ENCODE results near the gene ESR2.

ESR2 gene

DNA sequence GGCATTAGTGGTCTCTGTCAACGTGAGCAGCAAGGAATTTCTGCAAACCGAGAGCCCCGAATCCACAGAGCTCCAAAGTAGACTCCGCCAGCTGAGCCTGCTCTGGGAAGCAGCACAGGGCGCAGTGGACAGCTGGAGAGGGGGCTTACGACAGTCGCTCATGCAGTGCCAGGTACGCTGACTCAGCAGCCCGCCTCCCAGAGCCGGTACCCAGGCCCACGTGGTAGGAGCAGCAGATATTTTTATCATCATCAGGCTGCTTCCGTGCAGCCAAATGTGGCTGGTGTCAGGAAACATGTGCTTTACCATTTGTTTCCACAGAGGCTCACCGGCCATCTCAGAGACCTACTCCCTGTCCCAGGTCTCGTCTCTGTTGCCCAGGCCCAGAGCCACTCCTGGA is 73.7 kb downstream of the ESR2 start:
- Histone ChIP-seq H3K4me1 (no peaks in the 10 kb centered on the region), H3K27me3 (no peaks in the 10 kb centered on the region), H3K9me3 (no peaks in the 10 kb centered on the region), H3K4me3 (no peak overlapping the region), H3K27ac (no peak overlapping the region), H3K36me3 (peaks cover 73 to 100% (median 97%) of the 10 kb centered on the region in 3 donors)
- intact Hi-C loops (cut with DNase I; ENCODE audit: low total_unique reads): no loop called here
- DNase-seq: no peak
- TF ChIP-seq, protein P1, sequence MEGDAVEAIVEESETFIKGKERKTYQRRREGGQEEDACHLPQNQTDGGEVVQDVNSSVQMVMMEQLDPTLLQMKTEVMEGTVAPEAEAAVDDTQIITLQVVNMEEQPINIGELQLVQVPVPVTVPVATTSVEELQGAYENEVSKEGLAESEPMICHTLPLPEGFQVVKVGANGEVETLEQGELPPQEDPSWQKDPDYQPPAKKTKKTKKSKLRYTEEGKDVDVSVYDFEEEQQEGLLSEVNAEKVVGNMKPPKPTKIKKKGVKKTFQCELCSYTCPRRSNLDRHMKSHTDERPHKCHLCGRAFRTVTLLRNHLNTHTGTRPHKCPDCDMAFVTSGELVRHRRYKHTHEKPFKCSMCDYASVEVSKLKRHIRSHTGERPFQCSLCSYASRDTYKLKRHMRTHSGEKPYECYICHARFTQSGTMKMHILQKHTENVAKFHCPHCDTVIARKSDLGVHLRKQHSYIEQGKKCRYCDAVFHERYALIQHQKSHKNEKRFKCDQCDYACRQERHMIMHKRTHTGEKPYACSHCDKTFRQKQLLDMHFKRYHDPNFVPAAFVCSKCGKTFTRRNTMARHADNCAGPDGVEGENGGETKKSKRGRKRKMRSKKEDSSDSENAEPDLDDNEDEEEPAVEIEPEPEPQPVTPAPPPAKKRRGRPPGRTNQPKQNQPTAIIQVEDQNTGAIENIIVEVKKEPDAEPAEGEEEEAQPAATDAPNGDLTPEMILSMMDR (IDR thresholded peaks at IDR 0.05): no peak

DNA sequence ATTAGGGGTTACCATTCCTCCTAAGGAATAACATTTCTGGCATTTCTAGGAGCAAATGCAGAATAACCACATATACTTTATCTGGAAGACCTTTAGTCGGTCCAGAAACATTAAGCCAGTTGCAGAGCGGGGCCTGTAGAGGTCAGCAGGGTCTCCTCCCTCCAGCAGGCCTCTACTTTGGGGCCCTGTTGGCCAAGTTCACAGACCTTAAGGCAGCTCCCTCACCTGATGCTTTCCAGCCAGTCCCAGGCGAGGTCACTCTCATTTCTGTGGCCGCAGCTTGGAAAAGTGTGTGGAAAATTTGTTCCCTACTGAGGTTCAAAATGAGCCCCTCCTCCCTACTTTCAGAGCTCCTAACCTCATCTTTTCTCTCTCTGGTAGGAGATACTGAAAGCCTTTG is 74.1 kb downstream of the ESR2 start:
- H3K36me3 ChIP-seq: peaks cover 75 to 100% (median 97%) of the 10 kb centered on the region in 3 donors
- H3K9me3 ChIP-seq: no peaks in the 10 kb centered on the region
- no peaks in the 10 kb centered on the region for H3K4me1 ChIP-seq
- H3K27ac ChIP-seq: no peak overlapping the region
- no peak overlapping the region for H3K4me3 ChIP-seq
- TF ChIP-seq, protein P1 (IDR thresholded peaks at IDR 0.05): no peak
- DNase-seq: no peak
- H3K27me3 ChIP-seq: no peaks in the 10 kb centered on the region
- intact Hi-C loops (cut with DNase I; ENCODE audit: low total_unique reads): no loop called here

DNA sequence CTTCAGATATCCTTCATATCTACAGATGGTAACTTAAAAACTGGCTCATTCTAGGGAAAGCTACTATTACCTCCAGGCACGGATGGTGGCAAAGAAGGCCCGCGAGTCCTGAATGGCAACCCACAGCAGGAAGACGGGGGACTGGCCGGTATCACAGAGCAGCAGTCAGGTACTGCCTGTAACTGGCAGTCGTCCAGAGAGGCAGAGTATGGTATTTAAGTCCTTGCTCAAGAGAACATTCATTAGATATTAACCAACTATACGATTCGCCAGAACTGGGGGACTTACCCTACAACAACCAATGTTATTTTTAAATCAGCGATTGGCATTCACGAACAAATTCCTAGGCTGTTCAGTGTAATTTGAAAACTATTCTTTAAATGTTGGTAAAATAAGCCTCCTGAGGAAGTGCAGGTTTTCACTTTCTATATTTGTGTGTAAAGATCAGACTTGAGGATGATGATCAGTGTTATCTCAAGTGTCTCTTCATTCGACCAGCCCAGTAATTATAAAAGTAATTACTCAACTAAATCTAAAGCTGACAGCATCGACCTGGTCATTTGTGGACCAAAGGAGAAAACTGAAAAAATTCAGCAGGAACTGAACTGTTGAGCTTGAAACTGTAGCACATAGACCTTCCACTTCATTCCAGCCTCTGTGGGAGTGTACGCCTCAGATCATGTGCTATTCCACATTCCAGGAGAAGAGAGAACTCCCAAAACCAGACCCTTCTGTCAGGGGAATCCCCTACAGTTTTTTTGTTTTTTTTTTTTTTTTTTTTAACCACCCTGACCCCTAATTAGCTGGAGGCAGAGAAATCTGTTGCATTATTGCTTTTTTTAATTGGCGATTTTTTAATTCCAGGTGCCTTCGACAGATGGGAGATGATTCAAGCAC is 75.6 kb downstream of the ESR2 start:
- Histone ChIP-seq H3K4me3 (no peak overlapping the region), H3K36me3 (peaks cover 78 to 100% (median 97%) of the 10 kb centered on the region in 3 donors), H3K27me3 (no peaks in the 10 kb centered on the region), H3K4me1 (no peaks in the 10 kb centered on the region), H3K9me3 (no peaks in the 10 kb centered on the region), H3K27ac (no peak overlapping the region)
- DNase-seq: no peak
- TF ChIP-seq, protein P1 (IDR thresholded peaks at IDR 0.05): no peak
- intact Hi-C loops (cut with DNase I; ENCODE audit: low total_unique reads): no loop called here

DNA sequence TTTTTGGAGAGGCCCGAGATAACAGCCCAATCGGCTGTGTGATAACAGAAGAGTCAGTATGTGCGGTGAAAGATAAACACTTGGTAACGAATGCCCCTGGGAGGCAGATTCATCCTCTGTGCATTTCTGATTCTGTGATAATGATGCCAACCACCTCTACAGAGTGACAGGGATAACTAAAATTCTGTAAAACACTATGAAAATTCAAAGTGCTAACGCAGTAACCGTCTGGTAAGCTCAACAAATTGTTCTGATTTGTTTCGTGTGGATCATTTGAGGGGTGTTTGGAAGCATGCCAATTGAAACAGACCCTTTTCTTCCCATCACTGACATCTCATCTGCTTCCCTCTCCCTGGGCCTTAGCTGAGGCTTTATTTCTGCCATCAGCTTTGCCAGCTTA is 76.3 kb downstream of the ESR2 start:
- TF ChIP-seq, protein P1 (IDR thresholded peaks at IDR 0.05): no peak
- intact Hi-C loops (cut with DNase I; ENCODE audit: low total_unique reads): no loop called here
- Histone ChIP-seq H3K9me3 (no peaks in the 10 kb centered on the region), H3K4me1 (no peaks in the 10 kb centered on the region), H3K27me3 (no peaks in the 10 kb centered on the region), H3K27ac (no peak overlapping the region), H3K36me3 (peaks cover 79 to 100% (median 97%) of the 10 kb centered on the region in 3 donors), H3K4me3 (no peak overlapping the region)
- no peak for DNase-seq

DNA sequence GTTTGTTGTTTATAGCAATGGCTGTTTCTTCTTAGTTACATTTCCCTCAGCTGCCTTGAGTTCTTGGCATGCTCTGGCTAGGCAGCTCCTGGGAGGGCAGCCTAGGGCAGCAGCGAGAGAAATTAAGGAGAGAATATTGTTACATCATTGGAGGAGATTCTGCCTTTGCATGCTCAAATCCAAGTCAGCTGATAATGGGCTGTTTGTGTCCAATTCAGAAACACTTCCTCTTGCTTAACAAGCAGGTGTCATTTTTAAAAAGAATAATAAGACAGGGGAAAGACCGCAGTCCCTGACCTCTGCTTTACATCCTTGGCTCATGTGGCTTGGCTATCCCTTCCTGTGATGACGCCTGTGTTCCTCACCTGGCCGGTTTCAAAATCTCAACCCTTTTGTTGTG is 76.9 kb downstream of the ESR2 start:
- H3K9me3 ChIP-seq: no peaks in the 10 kb centered on the region
- H3K36me3 ChIP-seq: peaks cover 78 to 100% (median 96%) of the 10 kb centered on the region in 3 donors
- no peaks in the 10 kb centered on the region for H3K4me1 ChIP-seq
- no peaks in the 10 kb centered on the region for H3K27me3 ChIP-seq
- H3K27ac ChIP-seq: no peak overlapping the region
- no peak for DNase-seq
- intact Hi-C loops (cut with DNase I; ENCODE audit: low total_unique reads): no loop called here
- TF ChIP-seq, protein P1 (IDR thresholded peaks at IDR 0.05): no peak
- no peak overlapping the region for H3K4me3 ChIP-seq

Measured in tibial artery (tissue), 4 donors.